GM19023 (cell line): ENCODE data around the gene SP7.
"Not testable (repeated sequence)": the region's sequence is repeated elsewhere in the genome, so short reads cannot be mapped to it uniquely, and the experiment has no call there.

ENCODE experiments used
- ATAC-seq: cut with Tn5 transposase; IDR thresholded peaks from one replicate; pipeline ENCODE4 v1.9.1; 2021; ENCODE audit warnings: mild to moderate bottlenecking, moderate library complexity; ENCODE audit not compliant: unreplicated experiment

Gene SP7

DNA sequence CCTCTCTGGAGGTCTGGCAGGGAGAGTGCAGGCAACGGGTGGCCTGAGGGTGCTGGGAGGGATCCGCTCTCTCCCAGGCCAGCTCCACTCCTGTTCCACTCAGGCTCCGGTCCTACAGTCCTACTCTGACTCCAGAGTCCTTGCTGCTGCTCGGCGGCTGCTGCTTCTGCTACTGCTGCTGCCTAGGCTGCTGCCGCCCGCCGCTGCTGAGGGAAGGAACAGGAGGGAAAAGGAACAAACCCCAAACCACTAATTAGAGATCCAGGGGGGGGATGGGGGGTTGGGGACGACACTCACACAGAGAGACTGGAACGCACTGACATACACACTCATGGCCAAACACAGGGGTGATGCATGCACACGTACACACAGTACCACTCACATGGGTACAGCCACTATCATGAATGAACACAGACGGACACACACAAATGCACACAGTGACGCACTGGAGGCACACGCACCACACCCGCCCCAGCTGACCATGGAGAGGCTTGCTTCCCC lies at the start of gene SP7:
SP7 (minus strand) TSS at position 174 of the 501 bp plus-strand sequence. CDS start 708 bp downstream, outside the sequence.
- ATAC-seq = no peak

DNA sequence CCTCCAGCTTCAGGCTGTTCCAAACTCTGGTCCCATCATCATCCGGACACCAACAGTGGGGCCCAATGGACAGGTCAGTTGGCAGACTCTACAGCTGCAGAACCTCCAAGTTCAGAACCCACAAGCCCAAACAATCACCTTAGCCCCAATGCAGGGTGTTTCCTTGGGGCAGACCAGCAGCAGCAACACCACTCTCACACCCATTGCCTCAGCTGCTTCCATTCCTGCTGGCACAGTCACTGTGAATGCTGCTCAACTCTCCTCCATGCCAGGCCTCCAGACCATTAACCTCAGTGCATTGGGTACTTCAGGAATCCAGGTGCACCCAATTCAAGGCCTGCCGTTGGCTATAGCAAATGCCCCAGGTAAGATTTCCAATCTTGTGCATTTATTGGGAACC lies 47.1 kb upstream of the SP7 start:
- ATAC-seq = no peak

- no peak for ATAC-seq
Observed at GRCh38 chr12:53381731-53382630, 45.8 kb upstream of the SP7 start.

DNA sequence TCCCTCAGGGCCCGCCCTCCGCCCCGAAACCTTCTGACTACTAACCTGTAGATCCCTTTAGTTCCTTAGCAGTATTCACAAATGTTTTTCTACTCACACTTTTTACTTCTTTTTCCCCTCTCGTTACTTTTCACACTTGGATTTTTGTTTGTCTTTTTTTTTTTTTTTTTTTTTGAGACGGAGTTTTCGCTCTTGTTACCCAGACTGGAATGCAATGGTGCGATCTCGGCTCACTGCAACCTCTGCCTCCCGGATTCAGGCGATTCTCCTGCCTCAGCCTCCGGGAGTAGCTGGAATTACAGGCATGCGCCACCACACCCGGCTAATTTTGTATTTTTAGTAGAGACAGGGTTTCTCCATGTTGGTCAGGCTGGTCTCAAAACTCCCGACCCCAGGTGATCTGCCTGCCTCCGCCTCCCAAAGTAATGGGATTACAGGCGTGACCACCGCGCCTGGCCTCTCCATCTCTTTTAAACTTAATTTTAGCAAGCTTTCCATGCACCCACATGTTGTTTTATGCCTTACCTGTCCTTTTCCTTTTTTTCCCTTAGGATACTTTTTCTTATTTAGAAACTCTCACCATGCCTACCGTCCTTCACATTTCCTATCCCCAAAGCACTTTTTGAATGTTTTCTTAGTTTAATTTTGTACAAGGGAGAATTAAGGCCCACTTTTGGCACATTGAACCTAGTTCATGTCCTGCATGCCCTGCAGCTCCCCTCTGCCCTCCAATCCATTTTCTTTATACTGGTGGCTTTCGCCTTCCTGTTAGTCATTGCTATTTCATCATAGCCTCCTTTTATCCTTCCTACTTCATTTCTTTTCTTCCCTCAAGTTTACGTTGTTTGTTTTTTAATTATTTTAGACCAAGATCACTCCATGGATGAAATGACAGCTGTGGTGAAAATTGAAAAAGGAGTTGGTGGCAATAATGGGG lies 44.9 kb upstream of the SP7 start:
- ATAC-seq = no peak

- ATAC-seq = peak; percentile 44
Observed at GRCh38 chr12:53380104-53380793, 44.1 kb upstream of the SP7 start, which contains the start of gene SP1. Gene SP1, plus strand, starts transcription at chr12:53380176. Its CDS starts 116 bp downstream, at chr12:53380292.

DNA sequence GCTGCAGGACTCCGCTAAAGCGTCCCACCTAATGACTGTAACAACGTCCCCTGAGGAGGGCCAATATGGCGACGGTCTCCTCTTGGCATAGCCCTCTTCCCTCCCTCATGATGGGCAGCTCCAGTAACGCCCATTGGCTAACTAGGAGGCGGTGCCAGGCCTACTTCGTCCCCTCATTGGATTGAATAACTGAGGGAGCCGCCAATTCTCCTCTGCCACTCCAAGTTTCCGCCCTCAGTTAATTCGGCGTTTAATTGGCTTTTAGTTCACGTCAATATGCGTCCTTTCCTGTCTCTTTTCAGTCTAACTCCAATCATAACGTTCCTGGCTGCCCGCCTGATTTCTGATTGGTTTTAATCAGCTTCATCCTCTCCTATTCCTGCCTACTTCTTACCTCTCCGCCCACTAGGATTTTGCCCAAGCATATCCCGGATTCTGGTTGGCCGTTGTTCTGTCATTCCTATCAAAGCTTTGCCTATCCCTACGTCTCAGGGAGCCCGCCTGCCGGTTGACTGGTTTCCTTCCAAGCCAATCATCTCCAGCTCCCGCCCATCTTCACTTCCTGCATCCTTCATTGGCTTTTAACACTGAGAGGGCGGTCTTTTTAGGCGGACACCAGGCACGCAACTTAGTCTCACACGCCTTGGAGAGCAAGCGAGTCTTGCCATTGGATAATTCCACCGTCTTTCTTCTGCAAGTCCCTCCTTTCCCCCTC lies 43.4 kb upstream of the SP7 start:
- ATAC-seq = peak; percentile 67

GRCh38 chr12:53378724-53379388 lies 42.7 kb upstream of the SP7 start:
- no peak for ATAC-seq

GRCh38 chr12:53378222-53378621 lies 42.1 kb upstream of the SP7 start:
- no peak for ATAC-seq

GRCh38 chr12:53376747-53377146 lies 40.6 kb upstream of the SP7 start:
- ATAC-seq = no peak

- ATAC-seq = not testable (repeated sequence)
Observed at GRCh38 chr12:53374277-53374676, 38.1 kb upstream of the SP7 start.

- ATAC-seq = not testable (repeated sequence)
Observed at GRCh38 chr12:53373554-53374133, 37.5 kb upstream of the SP7 start.

- ATAC-seq = no peak
Observed at GRCh38 chr12:53365245-53365904, 29.2 kb upstream of the SP7 start.

GRCh38 chr12:53361638-53362037 lies 25.5 kb upstream of the SP7 start:
- not testable (repeated sequence) for ATAC-seq

- ATAC-seq = no peak
Observed at GRCh38 chr12:53358836-53359419, 22.8 kb upstream of the SP7 start.

DNA sequence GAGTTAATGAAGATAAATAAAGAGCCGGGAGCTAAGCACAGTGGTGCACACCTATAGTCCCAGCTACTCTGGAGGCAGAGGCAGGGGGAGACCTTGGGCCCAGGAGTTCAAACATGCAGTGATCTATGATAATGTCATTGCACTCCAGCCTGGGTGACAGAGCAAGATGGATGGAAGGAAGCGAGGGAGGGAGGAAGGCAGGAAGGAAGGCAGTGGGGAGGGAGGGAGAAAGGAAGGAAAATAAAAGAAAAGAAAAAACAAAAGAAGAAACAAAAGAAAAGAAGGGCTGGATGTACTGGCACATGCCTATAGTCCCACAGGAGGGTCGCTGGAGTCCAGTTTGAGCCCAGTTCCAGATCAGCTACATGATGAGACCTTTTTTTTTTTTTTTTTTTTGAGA lies 19.0 kb upstream of the SP7 start:
- ATAC-seq = no peak

DNA sequence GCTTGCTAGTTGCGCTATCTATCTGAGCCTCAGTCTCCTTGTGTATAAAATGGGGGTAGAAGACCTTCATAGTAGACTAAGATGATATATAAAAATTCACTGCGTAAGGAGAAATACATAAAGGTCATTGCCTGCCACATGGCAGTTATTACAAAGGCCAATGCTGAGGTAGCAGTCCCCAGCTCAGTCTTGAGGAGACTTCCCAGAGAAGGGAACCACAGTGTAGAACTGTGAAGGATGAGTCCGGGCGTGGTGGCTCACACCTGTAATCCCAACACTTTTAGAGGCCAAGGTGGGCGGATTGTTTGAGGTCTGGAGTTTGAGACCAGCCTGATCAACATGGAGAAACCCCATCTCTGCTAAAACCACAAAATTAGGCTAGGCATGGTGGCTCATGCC lies 17.1 kb upstream of the SP7 start:
- ATAC-seq = no peak

GRCh38 chr12:53352331-53353256 lies 16.4 kb upstream of the SP7 start:
- peak; percentile 77 for ATAC-seq
